ENCODE data around the gene ARHGDIB.

The ARHGDIB gene

DNA sequence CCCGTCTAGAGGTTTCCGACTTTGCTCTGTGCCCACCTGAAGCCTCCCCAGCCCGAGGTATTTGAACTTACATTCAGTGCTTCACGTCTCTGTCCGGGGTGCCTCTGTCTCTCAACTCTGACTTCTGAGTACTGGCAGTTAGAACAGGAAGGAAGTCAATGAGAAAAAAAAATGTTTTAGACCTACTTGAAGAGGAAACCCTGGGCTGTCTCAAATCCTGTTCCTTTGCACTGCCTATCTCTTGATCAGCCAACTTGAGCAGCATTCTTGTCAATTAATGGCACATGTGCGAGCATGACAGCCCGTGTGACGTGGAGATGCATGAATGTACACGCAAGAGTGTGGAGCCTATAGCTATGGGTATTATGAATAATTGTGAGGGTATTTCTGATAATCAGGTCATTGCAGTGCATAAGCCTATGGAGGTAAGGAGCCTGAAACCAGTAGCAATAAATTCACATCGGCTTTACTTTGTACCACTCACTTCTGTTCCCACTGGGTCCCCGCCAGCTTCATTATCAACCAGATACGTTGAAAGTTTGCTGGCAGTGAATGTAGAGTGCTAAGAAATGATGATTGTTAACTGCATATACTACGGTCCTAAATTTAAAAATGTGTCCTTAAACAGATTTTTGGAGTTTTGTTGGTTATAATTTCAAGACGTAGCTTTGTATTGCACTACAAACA lies at the start of gene ARHGDIB:
ARHGDIB (minus strand) TSS at position 136 of the 687 bp plus-strand sequence. CDS start 10,889 bp downstream, outside the sequence.
- Histone ChIP-seq H3K36me3 (ENCODE audit: control insufficient read depth in 2 of 2, insufficient read depth in 2 of 2, low read length in 2 of 2) (no peaks in the 10 kb centered on the region), H3K4me1 (ENCODE audit: control insufficient read depth, insufficient read depth, low read length) (peaks cover 9% of the 10 kb centered on the region), H3K27ac (ENCODE audit: low read length) (peak within 1 kb of the TSS; percentile 13), H3K4me3 (ENCODE audit: low read length in 2 of 2) (peak within 1 kb of the TSS; percentile 10 to 58), H3K27me3 (ENCODE audit: control insufficient read depth in 1 of 2, insufficient read depth in 2 of 2, low read length in 2 of 2) (no peaks in the 10 kb centered on the region), H3K9ac (ENCODE audit: low read length in 2 of 2) (no peak within 1 kb of the TSS), H3K9me3 (ENCODE audit: control insufficient read depth in 2 of 2, low read length in 2 of 2) (no peaks in the 10 kb centered on the region)

DNA sequence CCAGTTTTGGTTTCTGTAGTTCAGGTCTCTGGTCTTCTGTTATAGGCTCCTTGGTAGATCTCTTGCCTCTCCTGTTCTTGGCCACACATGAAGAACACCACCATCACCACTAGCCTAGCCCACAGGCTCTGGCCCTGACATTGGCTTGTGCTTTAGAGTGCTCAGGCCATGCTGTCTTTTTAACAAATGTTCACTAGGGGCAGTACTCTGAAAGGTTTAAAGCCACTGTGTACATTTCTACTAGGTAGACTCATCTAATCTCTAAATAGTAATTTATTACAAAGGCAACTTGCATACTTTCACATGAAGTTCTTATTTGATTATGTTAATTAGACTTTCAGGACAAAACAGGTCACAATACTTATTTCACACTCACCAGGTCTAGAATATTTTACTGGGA lies 49.8 kb upstream of the ARHGDIB start:
- H3K4me3 ChIP-seq (ENCODE audit: low read length in 2 of 2) = no peak overlapping the region
- no peaks in the 10 kb centered on the region for H3K36me3 ChIP-seq (ENCODE audit: control insufficient read depth in 2 of 2, insufficient read depth in 2 of 2, low read length in 2 of 2)

DNA sequence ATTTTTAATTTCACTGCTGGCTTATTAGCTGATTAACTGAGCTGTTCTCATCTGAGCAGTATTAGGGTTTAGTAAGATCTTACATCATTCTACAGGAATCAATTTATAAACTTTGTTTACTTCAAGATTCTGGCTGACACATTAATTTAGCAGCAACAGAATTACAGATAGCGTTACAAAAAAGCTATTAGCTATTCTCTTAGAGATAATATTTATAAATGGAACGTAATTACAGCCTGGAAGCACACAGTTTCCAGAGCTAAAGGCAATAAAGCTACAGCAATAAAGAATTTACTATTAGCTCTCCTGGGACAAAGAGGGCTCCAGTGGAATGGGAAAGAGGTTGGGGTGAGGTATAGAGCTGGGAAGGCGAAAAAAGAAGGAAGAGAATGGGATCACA lies 46.1 kb upstream of the ARHGDIB start:
- Histone ChIP-seq H3K27me3 (ENCODE audit: control insufficient read depth in 1 of 2, insufficient read depth in 2 of 2, low read length in 2 of 2) (no peaks in the 10 kb centered on the region), H3K27ac (ENCODE audit: low read length) (no peak overlapping the region), H3K9me3 (ENCODE audit: control insufficient read depth in 2 of 2, low read length in 2 of 2) (no peaks in the 10 kb centered on the region), H3K4me3 (ENCODE audit: low read length in 2 of 2) (no peak overlapping the region), H3K9ac (ENCODE audit: low read length in 2 of 2) (no peak overlapping the region), H3K36me3 (ENCODE audit: control insufficient read depth in 2 of 2, insufficient read depth in 2 of 2, low read length in 2 of 2) (no peaks in the 10 kb centered on the region), H3K4me1 (ENCODE audit: control insufficient read depth, insufficient read depth, low read length) (no peaks in the 10 kb centered on the region)

More for the DNA sequence above, 49.8 kb upstream of the ARHGDIB start:
- no peak overlapping the region for H3K27ac ChIP-seq (ENCODE audit: low read length)
- no peaks in the 10 kb centered on the region for H3K27me3 ChIP-seq (ENCODE audit: control insufficient read depth in 1 of 2, insufficient read depth in 2 of 2, low read length in 2 of 2)
- H3K4me1 ChIP-seq (ENCODE audit: control insufficient read depth, insufficient read depth, low read length) = no peaks in the 10 kb centered on the region
- H3K9ac ChIP-seq (ENCODE audit: low read length in 2 of 2) = no peak overlapping the region
- no peaks in the 10 kb centered on the region for H3K9me3 ChIP-seq (ENCODE audit: control insufficient read depth in 2 of 2, low read length in 2 of 2)

DNA sequence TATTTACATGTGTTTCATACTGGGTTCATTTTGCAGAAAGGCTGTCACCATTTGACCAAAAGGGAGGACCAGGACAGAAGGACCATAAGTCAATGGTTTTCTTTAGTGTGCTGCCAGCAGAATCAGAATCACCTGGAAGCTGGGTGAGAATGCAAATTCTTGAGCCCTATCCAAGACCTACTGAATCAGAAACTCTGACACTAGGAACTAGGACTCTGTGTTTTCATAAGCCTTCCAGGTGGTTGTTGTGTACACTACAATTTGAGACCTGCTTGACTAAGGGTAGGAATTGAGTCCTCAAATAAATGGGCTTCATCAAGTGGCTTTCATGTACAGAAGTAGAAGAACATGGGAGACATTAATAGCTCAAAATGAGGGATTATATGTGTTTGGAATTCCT lies 43.7 kb upstream of the ARHGDIB start:
- Histone ChIP-seq H3K4me3 (ENCODE audit: low read length in 2 of 2) (no peak overlapping the region), H3K36me3 (ENCODE audit: control insufficient read depth in 2 of 2, insufficient read depth in 2 of 2, low read length in 2 of 2) (no peaks in the 10 kb centered on the region), H3K9me3 (ENCODE audit: control insufficient read depth in 2 of 2, low read length in 2 of 2) (no peaks in the 10 kb centered on the region), H3K27ac (ENCODE audit: low read length) (no peak overlapping the region), H3K9ac (ENCODE audit: low read length in 2 of 2) (no peak overlapping the region), H3K4me1 (ENCODE audit: control insufficient read depth, insufficient read depth, low read length) (peaks cover 14% of the 10 kb centered on the region), H3K27me3 (ENCODE audit: control insufficient read depth in 1 of 2, insufficient read depth in 2 of 2, low read length in 2 of 2) (no peaks in the 10 kb centered on the region)

DNA sequence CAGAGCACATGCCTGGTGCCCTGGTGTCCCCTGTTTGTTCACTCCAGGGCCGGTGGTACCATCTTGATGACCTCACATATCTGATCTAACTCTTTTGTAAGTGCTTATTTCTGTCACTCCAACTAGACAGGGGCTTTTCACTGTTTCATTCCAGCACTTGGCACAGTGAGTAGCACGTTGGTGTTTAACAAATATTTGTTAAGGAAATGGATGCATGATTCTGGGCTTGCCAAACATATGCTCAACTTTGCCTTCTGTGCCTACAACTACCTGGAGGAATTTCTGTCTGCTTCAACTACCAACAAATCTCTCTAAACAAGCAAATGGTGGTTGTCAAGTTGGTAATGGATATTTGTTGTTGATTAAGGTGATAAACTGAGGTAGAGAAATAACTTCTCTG lies 43.0 kb upstream of the ARHGDIB start:
- no peaks in the 10 kb centered on the region for H3K27me3 ChIP-seq (ENCODE audit: control insufficient read depth in 1 of 2, insufficient read depth in 2 of 2, low read length in 2 of 2)
- H3K36me3 ChIP-seq (ENCODE audit: control insufficient read depth in 2 of 2, insufficient read depth in 2 of 2, low read length in 2 of 2) = no peaks in the 10 kb centered on the region
- no peak overlapping the region for H3K9ac ChIP-seq (ENCODE audit: low read length in 2 of 2)
- H3K27ac ChIP-seq (ENCODE audit: low read length) = no peak overlapping the region
- no peaks in the 10 kb centered on the region for H3K9me3 ChIP-seq (ENCODE audit: control insufficient read depth in 2 of 2, low read length in 2 of 2)
- H3K4me3 ChIP-seq (ENCODE audit: low read length in 2 of 2) = no peak overlapping the region
- peaks cover 14% of the 10 kb centered on the region for H3K4me1 ChIP-seq (ENCODE audit: control insufficient read depth, insufficient read depth, low read length)

DNA sequence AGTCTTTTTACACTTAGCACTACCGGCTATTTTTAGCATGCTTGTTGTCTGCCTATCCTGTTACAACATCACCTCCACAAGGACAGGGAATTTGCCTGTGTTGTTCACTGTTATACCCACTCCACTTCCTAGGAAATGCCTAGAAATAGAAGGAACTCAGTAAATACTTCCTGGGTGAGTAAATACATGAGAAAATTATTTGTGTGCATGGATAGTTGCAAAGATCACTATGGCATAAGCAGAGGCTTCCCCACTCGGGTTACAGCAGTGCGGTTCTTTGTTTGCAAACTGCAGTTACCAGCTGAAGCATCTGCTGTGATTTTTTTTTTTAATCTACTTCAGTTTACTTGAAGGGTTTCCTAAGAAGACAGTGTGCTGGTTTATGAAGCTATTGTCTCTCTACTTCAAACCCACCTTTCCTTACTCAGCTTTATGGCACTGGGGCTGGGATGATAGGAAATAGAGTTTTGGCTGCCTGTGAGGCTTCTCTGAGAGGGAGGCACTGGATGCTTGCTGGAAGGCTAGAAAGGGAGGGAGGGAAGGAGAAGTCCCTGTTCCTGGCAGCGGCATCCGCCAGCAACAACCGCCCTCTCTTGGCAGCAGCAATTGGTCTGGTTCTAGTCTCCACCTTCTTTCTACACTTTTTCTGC lies 40.5 kb upstream of the ARHGDIB start:
- Histone ChIP-seq H3K27ac (ENCODE audit: low read length) (peak overlapping the region; percentile 12), H3K9ac (ENCODE audit: low read length in 2 of 2) (peak overlapping the region in 1 of 2 donors; percentile 32), H3K27me3 (ENCODE audit: control insufficient read depth in 1 of 2, insufficient read depth in 2 of 2, low read length in 2 of 2) (no peaks in the 10 kb centered on the region), H3K4me3 (ENCODE audit: low read length in 2 of 2) (peak overlapping the region; percentile 4 to 45), H3K36me3 (ENCODE audit: control insufficient read depth in 2 of 2, insufficient read depth in 2 of 2, low read length in 2 of 2) (no peaks in the 10 kb centered on the region), H3K9me3 (ENCODE audit: control insufficient read depth in 2 of 2, low read length in 2 of 2) (no peaks in the 10 kb centered on the region), H3K4me1 (ENCODE audit: control insufficient read depth, insufficient read depth, low read length) (peaks cover 21% of the 10 kb centered on the region)

DNA sequence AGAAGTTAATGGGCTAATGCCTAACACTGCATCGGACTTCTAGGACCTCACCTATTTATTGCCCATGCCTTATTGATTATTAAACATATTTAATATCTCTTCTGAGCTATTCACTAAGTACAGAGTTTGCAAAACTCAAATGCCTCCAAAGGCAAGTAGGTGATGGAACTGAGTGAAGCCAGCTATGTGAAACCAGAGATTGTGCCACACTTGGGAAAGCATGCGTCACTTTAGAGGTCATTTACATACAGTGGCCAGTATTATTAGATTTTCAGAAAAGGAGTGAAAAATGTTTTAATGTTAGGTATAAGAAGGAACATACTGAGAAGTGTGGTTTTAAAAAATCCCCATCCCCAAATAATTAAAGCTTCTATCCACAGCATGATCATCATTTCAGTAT lies 39.2 kb upstream of the ARHGDIB start:
- H3K9me3 ChIP-seq (ENCODE audit: control insufficient read depth in 2 of 2, low read length in 2 of 2) = no peaks in the 10 kb centered on the region
- no peak overlapping the region for H3K9ac ChIP-seq (ENCODE audit: low read length in 2 of 2)
- H3K36me3 ChIP-seq (ENCODE audit: control insufficient read depth in 2 of 2, insufficient read depth in 2 of 2, low read length in 2 of 2) = no peaks in the 10 kb centered on the region
- no peak overlapping the region for H3K27ac ChIP-seq (ENCODE audit: low read length)
- H3K27me3 ChIP-seq (ENCODE audit: control insufficient read depth in 1 of 2, insufficient read depth in 2 of 2, low read length in 2 of 2) = no peaks in the 10 kb centered on the region
- no peak overlapping the region for H3K4me3 ChIP-seq (ENCODE audit: low read length in 2 of 2)
- H3K4me1 ChIP-seq (ENCODE audit: control insufficient read depth, insufficient read depth, low read length) = peaks cover 21% of the 10 kb centered on the region

DNA sequence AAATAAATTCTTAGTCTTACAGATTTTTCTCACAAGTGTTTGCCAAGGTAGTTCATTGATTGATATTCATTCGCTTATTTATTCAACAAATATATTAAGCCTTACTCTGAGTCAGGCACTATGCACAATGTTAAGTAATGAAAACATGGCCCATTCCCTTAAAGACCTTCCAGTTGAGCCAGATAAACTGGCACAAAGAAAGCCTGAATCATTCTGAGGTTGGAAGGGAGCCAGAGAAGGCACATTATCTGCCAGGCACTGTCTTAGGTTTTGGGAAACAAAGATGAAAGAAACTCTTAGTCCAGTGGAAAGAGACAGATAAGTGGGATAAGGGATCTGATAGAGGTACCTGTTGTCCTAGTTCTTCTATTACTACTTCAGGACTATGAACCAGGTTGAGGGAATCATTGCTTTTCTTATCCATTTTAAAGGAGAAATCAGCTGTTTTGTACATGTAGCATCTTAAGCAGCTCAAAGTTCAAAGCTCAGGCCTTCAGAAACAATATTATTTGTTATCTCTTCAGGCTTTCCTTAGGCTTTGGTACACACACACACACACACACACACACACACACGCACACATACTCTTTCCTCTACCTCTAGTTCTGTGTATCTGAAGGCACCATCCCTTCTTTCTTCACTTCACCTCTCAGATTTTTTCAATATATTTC lies 38.4 kb upstream of the ARHGDIB start:
- Histone ChIP-seq H3K9me3 (ENCODE audit: control insufficient read depth in 2 of 2, low read length in 2 of 2) (no peaks in the 10 kb centered on the region), H3K27ac (ENCODE audit: low read length) (no peak overlapping the region), H3K27me3 (ENCODE audit: control insufficient read depth in 1 of 2, insufficient read depth in 2 of 2, low read length in 2 of 2) (no peaks in the 10 kb centered on the region), H3K4me1 (ENCODE audit: control insufficient read depth, insufficient read depth, low read length) (peaks cover 21% of the 10 kb centered on the region), H3K9ac (ENCODE audit: low read length in 2 of 2) (no peak overlapping the region), H3K36me3 (ENCODE audit: control insufficient read depth in 2 of 2, insufficient read depth in 2 of 2, low read length in 2 of 2) (no peaks in the 10 kb centered on the region), H3K4me3 (ENCODE audit: low read length in 2 of 2) (no peak overlapping the region)

DNA sequence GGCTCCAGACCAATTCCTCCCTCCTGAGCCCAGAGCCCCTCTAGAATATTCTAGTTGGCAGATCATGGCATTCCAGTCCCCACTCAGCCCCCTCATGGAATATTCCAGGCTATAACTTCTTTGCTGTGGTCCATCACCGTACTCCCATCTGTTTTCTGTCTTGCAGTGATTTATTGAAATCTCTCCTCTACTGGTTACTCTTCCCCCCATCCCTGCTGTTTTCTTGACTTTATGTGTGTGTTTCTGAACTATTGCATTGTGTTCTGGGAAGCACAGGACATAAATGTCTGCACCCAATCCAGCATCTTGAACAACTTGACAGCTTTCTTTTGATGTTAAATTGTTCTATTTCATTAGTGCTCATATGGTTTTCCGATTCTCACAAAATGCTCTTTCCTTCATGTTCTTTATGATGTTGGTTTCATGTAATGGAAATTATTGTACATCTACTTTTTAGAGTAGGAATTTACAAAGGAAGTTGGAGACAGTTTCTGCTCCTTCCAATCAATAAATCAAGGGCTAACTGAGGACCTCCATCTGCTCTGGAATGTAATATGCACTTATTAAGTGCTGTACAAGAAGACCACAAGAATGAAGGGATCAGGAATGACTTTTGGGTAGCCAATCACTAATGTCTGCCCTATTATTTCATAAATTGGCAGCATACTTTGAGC lies 37.8 kb upstream of the ARHGDIB start:
- Histone ChIP-seq H3K4me1 (ENCODE audit: control insufficient read depth, insufficient read depth, low read length) (peaks cover 21% of the 10 kb centered on the region), H3K27me3 (ENCODE audit: control insufficient read depth in 1 of 2, insufficient read depth in 2 of 2, low read length in 2 of 2) (no peaks in the 10 kb centered on the region), H3K27ac (ENCODE audit: low read length) (peak overlapping the region; percentile 3), H3K36me3 (ENCODE audit: control insufficient read depth in 2 of 2, insufficient read depth in 2 of 2, low read length in 2 of 2) (no peaks in the 10 kb centered on the region), H3K4me3 (ENCODE audit: low read length in 2 of 2) (no peak overlapping the region), H3K9ac (ENCODE audit: low read length in 2 of 2) (no peak overlapping the region), H3K9me3 (ENCODE audit: control insufficient read depth in 2 of 2, low read length in 2 of 2) (no peaks in the 10 kb centered on the region)

DNA sequence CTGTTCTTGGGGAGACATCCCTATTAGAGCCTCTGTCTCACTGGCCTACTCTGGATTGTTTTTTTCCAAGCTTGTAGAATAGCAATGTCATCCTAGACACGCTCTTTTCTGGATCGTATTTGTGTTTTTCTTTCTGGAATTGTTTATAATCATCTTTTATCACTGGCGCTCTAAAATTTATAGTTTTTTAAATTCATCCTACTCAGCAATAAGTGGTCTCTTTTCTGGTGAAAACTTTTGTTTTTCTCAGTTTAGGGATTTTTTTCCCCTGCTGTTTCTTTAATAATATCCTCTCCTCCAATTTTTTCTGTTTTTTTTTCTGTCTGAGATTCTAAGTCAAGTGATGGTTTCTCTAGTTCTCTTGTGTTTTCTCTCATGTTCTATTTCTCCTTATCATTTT lies 36.6 kb upstream of the ARHGDIB start:
- H3K4me3 ChIP-seq (ENCODE audit: low read length in 2 of 2) = no peak overlapping the region
- no peak overlapping the region for H3K27ac ChIP-seq (ENCODE audit: low read length)
- no peaks in the 10 kb centered on the region for H3K27me3 ChIP-seq (ENCODE audit: control insufficient read depth in 1 of 2, insufficient read depth in 2 of 2, low read length in 2 of 2)
- H3K36me3 ChIP-seq (ENCODE audit: control insufficient read depth in 2 of 2, insufficient read depth in 2 of 2, low read length in 2 of 2) = no peaks in the 10 kb centered on the region
- peaks cover 21% of the 10 kb centered on the region for H3K4me1 ChIP-seq (ENCODE audit: control insufficient read depth, insufficient read depth, low read length)
- H3K9me3 ChIP-seq (ENCODE audit: control insufficient read depth in 2 of 2, low read length in 2 of 2) = no peaks in the 10 kb centered on the region
- H3K9ac ChIP-seq (ENCODE audit: low read length in 2 of 2) = no peak overlapping the region
